ENCODE results near the gene TLR8.
"Not testable (repeated sequence)": the region's sequence is repeated elsewhere in the genome, so short reads cannot be mapped to it uniquely, and the experiment has no call there.

TLR8 gene

DNA sequence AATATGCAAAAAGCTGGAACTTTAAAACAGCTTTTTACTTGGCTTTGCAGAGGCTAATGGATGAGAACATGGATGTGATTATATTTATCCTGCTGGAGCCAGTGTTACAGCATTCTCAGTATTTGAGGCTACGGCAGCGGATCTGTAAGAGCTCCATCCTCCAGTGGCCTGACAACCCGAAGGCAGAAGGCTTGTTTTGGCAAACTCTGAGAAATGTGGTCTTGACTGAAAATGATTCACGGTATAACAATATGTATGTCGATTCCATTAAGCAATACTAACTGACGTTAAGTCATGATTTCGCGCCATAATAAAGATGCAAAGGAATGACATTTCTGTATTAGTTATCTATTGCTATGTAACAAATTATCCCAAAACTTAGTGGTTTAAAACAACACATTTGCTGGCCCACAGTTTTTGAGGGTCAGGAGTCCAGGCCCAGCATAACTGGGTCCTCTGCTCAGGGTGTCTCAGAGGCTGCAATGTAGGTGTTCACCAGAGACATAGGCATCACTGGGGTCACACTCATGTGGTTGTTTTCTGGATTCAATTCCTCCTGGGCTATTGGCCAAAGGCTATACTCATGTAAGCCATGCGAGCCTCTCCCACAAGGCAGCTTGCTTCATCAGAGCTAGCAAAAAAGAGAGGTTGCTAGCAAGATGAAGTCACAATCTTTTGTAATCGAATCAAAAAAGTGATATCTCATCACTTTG, 15.6 kb downstream of the TLR8 start:
- TF ChIP-seq, protein P1, sequence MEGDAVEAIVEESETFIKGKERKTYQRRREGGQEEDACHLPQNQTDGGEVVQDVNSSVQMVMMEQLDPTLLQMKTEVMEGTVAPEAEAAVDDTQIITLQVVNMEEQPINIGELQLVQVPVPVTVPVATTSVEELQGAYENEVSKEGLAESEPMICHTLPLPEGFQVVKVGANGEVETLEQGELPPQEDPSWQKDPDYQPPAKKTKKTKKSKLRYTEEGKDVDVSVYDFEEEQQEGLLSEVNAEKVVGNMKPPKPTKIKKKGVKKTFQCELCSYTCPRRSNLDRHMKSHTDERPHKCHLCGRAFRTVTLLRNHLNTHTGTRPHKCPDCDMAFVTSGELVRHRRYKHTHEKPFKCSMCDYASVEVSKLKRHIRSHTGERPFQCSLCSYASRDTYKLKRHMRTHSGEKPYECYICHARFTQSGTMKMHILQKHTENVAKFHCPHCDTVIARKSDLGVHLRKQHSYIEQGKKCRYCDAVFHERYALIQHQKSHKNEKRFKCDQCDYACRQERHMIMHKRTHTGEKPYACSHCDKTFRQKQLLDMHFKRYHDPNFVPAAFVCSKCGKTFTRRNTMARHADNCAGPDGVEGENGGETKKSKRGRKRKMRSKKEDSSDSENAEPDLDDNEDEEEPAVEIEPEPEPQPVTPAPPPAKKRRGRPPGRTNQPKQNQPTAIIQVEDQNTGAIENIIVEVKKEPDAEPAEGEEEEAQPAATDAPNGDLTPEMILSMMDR (IDR thresholded peaks at IDR 0.05; ENCODE audit: borderline replicate concordance, insufficient read depth, low read depth, low read length), result no peak
- no peak overlapping the region for H3K4me3 ChIP-seq (ENCODE audit: low read depth, low read length)

DNA sequence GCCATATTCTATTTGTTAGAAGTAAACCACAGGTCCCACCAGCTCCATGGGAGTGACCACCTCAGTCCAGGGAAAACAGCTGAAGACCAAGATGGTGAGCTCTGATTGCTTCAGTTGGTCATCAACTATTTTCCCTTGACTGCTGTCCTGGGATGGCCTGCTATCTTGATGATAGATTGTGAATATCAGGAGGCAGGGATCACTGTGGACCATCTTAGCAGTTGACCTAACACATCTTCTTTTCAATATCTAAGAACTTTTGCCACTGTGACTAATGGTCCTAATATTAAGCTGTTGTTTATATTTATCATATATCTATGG, 16.1 kb downstream of the TLR8 start:
- TF ChIP-seq, protein P1 (IDR thresholded peaks at IDR 0.05; ENCODE audit: borderline replicate concordance, insufficient read depth, low read depth, low read length), result no peak
- H3K4me3 ChIP-seq (ENCODE audit: low read depth, low read length), result no peak overlapping the region

DNA sequence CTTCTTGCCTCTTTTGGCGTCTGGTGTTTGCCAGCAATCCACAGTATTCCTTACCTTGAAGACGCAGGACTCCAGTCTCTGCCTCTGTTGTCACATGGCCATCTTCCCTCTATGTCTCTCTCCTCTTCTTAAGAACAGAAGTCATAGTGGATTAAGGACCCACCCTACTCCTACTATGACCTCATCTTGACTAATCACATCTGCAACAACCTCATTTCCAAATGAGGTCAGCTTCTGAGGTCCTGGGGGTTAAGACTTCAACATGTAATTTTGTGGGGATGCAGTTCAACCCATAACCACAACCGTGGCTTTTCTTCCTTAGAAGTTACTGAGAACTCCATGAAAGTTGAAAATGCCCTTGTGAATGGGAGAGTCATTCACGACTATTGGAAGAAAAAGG, 23.3 kb downstream of the TLR8 start:
- H3K4me3 ChIP-seq (ENCODE audit: low read depth, low read length), result no peak overlapping the region
- TF ChIP-seq, protein P1 (IDR thresholded peaks at IDR 0.05; ENCODE audit: borderline replicate concordance, insufficient read depth, low read depth, low read length), result no peak

DNA sequence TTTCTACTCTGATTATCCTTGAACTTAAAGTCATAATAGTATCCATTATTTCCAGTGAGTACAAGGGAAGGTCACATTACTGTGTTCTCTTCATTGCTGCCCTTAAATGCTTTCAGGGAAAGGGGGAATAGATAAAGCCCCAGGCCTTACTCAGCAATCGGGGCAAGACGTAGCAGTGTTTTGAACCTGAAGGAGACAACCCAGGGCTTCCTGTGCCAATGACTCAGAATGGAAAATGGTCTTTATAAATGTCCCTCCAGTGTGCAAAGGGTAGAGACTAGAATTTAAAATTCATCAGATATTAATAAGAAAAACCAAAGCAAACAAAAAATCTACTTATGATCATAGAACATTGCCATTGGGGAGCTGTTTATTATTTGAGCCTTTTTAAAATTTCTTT, 23.7 kb downstream of the TLR8 start:
- TF ChIP-seq, protein P1 (IDR thresholded peaks at IDR 0.05; ENCODE audit: borderline replicate concordance, insufficient read depth, low read depth, low read length), result no peak
- no peak overlapping the region for H3K4me3 ChIP-seq (ENCODE audit: low read depth, low read length)

DNA sequence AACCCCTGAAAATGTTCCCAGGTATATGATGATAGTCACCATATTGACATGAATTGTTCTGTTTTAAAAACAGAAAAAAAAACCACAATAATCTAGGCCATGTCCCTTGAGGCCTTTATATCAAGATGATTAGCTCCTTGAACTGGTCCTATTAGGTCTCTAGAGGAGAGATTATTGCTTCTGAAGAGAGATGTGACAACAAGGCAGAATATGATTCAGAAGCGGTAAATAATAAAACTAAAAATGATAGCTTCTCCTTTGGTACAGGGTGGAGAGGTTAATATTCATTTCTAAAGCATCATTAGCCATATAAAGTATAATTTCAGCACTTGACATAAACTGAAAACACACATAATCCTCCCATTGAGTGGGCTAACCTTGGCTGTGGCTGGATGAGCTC, 25.8 kb downstream of the TLR8 start:
- TF ChIP-seq, protein P1 (IDR thresholded peaks at IDR 0.05; ENCODE audit: borderline replicate concordance, insufficient read depth, low read depth, low read length), result no peak
- H3K4me3 ChIP-seq (ENCODE audit: low read depth, low read length), result no peak overlapping the region

DNA sequence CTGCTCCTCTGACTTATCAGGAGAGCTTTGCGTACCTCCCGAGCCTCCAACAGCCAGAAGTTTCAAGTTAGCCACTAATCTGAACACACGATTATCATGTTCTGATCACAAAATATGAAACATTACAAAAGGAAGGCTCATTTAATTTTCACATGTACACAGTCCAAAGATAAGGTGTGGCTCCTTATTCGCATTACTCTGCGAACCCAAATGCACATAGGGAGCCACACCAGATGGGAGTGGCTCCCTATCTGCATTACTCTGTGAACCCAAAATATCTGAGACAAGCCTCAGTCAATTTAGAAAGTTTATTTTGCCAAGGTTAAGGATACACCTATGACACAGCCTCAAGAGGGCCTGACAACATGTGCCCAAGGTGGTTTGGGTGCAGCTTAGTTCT, 28.4 kb downstream of the TLR8 start:
- TF ChIP-seq, protein P1 (IDR thresholded peaks at IDR 0.05; ENCODE audit: borderline replicate concordance, insufficient read depth, low read depth, low read length), result no peak

DNA sequence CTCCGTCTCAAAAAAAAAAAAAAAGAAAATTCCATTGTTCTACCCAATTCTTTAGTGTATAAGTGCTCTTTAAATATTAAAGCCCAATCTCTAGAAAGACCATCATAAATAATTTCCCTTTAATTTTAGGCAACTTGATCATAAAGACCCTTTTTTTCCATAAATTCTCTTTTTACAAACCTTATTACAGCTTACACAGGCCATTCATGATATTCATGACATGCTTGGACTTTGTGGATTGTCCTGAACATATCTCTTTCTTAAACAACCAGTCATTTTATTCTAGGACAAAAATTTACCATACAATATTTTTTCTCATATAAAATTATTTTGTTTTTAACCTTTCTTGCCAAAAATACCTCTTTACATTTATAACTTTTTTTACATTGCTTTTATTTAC, 30.5 kb downstream of the TLR8 start:
- TF ChIP-seq, protein P1 (IDR thresholded peaks at IDR 0.05; ENCODE audit: borderline replicate concordance, insufficient read depth, low read depth, low read length), result no peak
- H3K4me3 ChIP-seq (ENCODE audit: low read depth, low read length), result no peak overlapping the region

More for the DNA sequence above, 28.4 kb downstream of the TLR8 start:
- no peak overlapping the region for H3K4me3 ChIP-seq (ENCODE audit: low read depth, low read length)

DNA sequence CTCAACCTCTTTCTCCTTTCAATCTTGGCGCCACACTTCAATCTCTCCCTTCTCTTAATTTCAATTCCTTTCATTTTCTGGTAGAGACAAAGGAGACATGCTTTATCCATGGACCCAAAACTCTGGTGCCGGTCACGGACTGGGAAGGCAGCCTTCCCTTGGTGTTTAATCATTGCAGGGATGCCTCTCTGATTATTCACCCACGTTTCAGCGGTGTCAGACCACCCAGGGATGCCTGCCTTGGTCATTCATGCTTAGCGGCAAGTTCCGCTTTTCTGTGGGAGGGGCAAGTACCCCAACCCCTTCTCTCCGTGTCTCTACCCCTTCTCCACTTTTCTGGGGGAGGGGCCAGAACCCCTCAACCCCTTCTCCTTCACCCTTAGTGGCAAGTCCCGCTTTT, 34.1 kb downstream of the TLR8 start:
- H3K4me3 ChIP-seq (ENCODE audit: low read depth, low read length), result not testable (repeated sequence)

DNA sequence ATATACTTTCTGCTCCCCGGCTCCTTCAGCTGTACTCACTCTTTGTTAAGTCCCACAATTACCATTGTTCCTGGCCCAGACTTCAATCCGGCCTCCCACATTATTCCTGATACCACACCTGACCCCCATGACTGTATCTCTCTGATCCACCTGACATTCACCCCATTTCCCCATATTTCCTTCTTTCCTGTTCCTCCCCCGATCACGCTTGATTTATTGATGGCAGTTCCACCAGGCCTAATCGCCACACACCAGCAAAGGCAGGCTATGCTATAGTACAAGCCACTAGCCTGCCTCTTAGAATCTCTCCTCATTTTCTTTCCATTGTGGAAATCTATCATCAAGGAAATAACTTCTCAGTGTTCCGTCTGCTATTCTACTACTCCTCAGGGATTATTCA, 37.2 kb downstream of the TLR8 start:
- not testable (repeated sequence) for H3K4me3 ChIP-seq (ENCODE audit: low read depth, low read length)

DNA sequence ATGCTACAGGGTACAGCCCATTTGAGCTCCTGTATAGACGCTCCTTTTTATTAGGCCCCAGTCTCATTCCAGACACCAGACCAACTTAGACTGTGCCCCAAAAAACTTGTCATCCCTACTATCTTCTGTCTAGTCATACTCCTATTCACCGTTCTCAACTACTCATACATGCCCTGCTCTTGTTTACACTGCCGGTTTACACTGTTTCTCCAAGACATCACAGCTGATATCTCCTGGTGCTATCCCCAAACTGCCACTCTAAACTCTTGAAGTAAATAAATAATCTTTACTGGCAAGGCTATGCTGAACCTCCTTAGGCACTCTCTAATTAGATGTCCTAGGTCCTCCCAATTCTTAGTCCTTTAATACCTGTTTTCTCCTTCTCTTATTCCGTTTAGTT, 38.0 kb downstream of the TLR8 start:
- not testable (repeated sequence) for H3K4me3 ChIP-seq (ENCODE audit: low read depth, low read length)
